ENCODE data around the gene EPAS1.

Gene EPAS1

DNA sequence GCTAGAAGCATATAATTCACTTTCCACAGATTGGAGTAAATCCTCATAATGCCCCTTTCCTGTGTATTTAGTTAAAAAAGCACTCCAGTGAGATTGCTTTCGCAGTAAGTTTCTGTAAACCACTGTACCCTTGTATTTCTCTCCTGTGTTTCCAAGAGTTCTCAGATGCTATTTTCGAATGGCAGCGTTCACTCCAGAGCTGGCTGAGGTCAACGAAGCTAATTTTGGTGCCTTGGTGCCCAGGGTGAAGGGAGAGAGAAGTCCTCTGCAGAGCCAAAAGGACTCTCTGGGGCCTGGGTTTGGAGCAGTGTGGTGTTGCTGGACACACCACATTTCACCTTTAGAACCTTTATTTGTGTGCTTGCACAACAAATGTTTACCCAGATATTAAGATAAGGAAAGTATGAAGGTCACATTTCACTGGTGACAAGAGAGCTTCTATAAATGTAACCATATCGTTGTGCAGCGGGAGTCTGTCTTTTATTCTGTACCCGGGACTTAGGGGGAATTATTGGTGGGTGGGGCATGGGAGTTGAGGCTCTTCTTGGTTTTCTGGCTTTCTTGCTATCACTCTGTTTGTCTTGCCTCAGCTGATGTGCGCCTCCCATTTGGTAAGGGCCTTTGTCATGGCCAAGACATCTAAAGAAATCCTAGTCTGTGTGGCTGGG lies 9.9 kb downstream of the EPAS1 start:
- H3K27ac ChIP-seq (ENCODE audit: low read depth, low read length) = peak overlapping the region; percentile 64
- peak overlapping the region; percentile 18 to 55 for H3K9ac ChIP-seq (ENCODE audit: low read depth in 1 of 2, low read length in 2 of 2)
- no peaks in the 10 kb centered on the region for H3K9me3 ChIP-seq (ENCODE audit: control insufficient read depth in 1 of 2, low read length in 2 of 2)
- H3K36me3 ChIP-seq (ENCODE audit: control insufficient read depth in 1 of 2, insufficient read depth in 2 of 2, low read length in 2 of 2) = peaks cover 0 to 6% of the 10 kb centered on the region in 2 donors
- peaks cover 77 to 95% of the 10 kb centered on the region in 2 donors for H3K4me1 ChIP-seq (ENCODE audit: control insufficient read depth in 1 of 2, insufficient read depth in 2 of 2, low read length in 2 of 2)
- peak overlapping the region; percentile 17 to 53 for H3K4me3 ChIP-seq (ENCODE audit: low read depth in 1 of 2, low read length in 2 of 2)
- no peaks in the 10 kb centered on the region for H3K27me3 ChIP-seq (ENCODE audit: control insufficient read depth in 1 of 2, insufficient read depth in 2 of 2, low read length in 2 of 2)

DNA sequence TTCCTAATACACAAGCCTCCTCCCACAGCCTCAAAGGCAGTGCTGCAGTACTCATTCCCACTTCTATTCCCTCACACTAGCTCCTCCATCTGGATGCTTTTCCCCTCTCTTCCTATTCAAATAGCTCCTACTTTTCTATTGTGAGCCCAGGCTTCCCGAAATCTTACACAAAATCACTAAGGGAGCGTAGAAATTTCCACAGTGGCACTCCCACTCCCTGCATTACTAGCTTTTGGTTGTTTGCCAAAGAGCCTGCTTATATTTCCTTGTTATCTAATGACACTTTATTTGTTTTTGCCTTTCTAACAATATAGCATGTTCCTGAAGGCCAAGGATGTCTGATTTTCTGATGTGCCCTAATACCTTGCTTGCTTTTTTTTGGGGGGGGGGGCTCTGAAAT lies 10.9 kb downstream of the EPAS1 start:
- H3K9ac ChIP-seq (ENCODE audit: low read depth in 1 of 2, low read length in 2 of 2) = peak overlapping the region; percentile 6 to 55
- H3K4me1 ChIP-seq (ENCODE audit: control insufficient read depth in 1 of 2, insufficient read depth in 2 of 2, low read length in 2 of 2) = peaks cover 80 to 96% of the 10 kb centered on the region in 2 donors
- H3K9me3 ChIP-seq (ENCODE audit: control insufficient read depth in 1 of 2, low read length in 2 of 2) = no peaks in the 10 kb centered on the region
- H3K4me3 ChIP-seq (ENCODE audit: low read depth in 1 of 2, low read length in 2 of 2) = peak overlapping the region; percentile 1 to 53
- H3K27ac ChIP-seq (ENCODE audit: low read depth, low read length) = peak overlapping the region; percentile 40
- no peaks in the 10 kb centered on the region for H3K27me3 ChIP-seq (ENCODE audit: control insufficient read depth in 1 of 2, insufficient read depth in 2 of 2, low read length in 2 of 2)
- peaks cover 0 to 6% of the 10 kb centered on the region in 2 donors for H3K36me3 ChIP-seq (ENCODE audit: control insufficient read depth in 1 of 2, insufficient read depth in 2 of 2, low read length in 2 of 2)

DNA sequence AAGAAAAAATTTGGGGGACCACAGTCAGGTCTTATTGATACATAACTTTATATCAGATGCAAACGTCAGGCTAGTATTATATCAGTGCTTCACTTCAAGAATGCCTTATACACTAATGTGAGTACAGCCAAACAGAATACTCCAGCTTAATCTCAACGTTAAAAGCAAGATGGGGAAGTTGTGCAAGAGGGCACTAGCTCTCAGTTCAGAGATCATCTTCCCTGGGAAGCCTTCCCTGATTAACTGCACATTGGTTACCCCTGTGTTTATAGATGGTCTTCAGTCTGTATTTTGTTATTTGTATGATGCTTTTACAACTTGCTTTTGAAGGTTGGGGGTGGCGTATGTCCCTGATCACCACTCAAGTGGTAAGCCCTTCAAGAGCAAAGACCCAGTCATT lies 11.4 kb downstream of the EPAS1 start:
- no peak overlapping the region for H3K4me3 ChIP-seq (ENCODE audit: low read depth in 1 of 2, low read length in 2 of 2)
- H3K27ac ChIP-seq (ENCODE audit: low read depth, low read length) = no peak overlapping the region
- H3K9me3 ChIP-seq (ENCODE audit: control insufficient read depth in 1 of 2, low read length in 2 of 2) = no peaks in the 10 kb centered on the region
- peaks cover 76 to 93% of the 10 kb centered on the region in 2 donors for H3K4me1 ChIP-seq (ENCODE audit: control insufficient read depth in 1 of 2, insufficient read depth in 2 of 2, low read length in 2 of 2)
- no peak overlapping the region for H3K9ac ChIP-seq (ENCODE audit: low read depth in 1 of 2, low read length in 2 of 2)
- H3K36me3 ChIP-seq (ENCODE audit: control insufficient read depth in 1 of 2, insufficient read depth in 2 of 2, low read length in 2 of 2) = peaks cover 0 to 6% of the 10 kb centered on the region in 2 donors
- no peaks in the 10 kb centered on the region for H3K27me3 ChIP-seq (ENCODE audit: control insufficient read depth in 1 of 2, insufficient read depth in 2 of 2, low read length in 2 of 2)

DNA sequence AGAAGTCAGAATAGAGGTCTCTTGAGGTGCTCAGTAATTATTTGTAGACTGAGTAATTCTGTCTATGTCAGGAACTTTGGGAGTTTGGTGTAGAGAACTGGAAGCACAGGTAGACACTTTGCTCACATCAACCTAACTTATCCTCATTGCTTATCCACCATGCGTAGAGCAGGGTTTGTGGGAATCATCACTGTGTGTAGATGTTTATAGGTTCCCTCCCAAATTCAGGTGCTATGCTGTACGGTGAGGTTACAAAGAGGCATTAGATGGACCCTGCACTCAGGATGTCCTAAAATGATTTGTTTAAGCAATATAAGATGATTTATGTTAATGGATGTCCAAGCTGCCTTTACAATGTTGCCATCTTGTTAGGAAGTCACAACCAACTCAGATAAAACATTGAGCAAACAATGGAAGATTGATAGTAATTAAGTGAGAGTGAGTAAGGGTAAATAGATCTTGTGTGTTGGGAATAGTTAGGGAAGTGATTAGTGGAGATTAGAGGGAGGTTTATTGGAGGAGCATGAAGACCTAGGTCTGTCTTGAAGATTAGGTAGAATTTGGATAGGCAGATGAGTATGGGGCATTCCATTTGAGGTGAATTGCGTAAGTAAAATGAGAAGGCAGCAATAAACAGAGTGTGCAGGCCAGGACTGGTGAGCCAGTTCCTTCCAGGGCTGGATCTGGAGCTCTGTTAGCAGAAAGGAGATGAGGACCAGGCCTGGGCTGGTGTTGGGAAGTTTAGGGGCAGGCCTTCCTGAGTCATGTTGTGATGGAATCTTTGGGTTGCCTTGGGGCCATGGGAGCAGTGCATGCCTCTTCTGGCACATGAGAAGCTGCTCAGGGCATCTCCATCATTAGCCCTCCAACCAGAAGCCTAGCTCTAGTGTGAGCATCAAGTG lies 12.1 kb downstream of the EPAS1 start:
- H3K4me3 ChIP-seq (ENCODE audit: low read depth in 1 of 2, low read length in 2 of 2) = no peak overlapping the region
- peaks cover 0 to 6% of the 10 kb centered on the region in 2 donors for H3K36me3 ChIP-seq (ENCODE audit: control insufficient read depth in 1 of 2, insufficient read depth in 2 of 2, low read length in 2 of 2)
- H3K27ac ChIP-seq (ENCODE audit: low read depth, low read length) = no peak overlapping the region
- no peaks in the 10 kb centered on the region for H3K27me3 ChIP-seq (ENCODE audit: control insufficient read depth in 1 of 2, insufficient read depth in 2 of 2, low read length in 2 of 2)
- H3K4me1 ChIP-seq (ENCODE audit: control insufficient read depth in 1 of 2, insufficient read depth in 2 of 2, low read length in 2 of 2) = peaks cover 73 to 95% of the 10 kb centered on the region in 2 donors
- no peaks in the 10 kb centered on the region for H3K9me3 ChIP-seq (ENCODE audit: control insufficient read depth in 1 of 2, low read length in 2 of 2)
- H3K9ac ChIP-seq (ENCODE audit: low read depth in 1 of 2, low read length in 2 of 2) = no peak overlapping the region

DNA sequence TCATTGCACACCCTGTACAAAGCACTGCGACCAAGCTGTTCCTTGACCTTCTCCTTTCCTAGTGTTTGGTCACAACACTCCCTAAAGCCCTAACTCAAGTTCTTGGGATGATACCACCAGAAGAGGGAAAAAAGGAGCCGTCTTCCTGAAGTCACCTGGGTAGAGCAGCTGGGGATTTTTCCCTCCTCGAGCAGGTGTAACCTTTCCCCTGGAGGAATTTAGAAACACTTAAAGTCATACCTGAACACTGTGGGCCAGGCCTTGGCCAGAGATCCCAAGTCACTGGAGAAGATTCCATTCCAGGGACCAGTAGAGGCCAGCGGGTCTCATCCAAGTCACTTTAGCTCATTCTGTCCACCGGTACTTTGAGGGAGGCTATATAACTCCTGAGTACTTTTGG lies 13.2 kb downstream of the EPAS1 start:
- Histone ChIP-seq H3K4me3 (ENCODE audit: low read depth in 1 of 2, low read length in 2 of 2) (no peak overlapping the region), H3K36me3 (ENCODE audit: control insufficient read depth in 1 of 2, insufficient read depth in 2 of 2, low read length in 2 of 2) (no peaks in the 10 kb centered on the region), H3K27ac (ENCODE audit: low read depth, low read length) (no peak overlapping the region), H3K9me3 (ENCODE audit: control insufficient read depth in 1 of 2, low read length in 2 of 2) (no peaks in the 10 kb centered on the region), H3K9ac (ENCODE audit: low read depth in 1 of 2, low read length in 2 of 2) (no peak overlapping the region), H3K4me1 (ENCODE audit: control insufficient read depth in 1 of 2, insufficient read depth in 2 of 2, low read length in 2 of 2) (peaks cover 84 to 95% of the 10 kb centered on the region in 2 donors), H3K27me3 (ENCODE audit: control insufficient read depth in 1 of 2, insufficient read depth in 2 of 2, low read length in 2 of 2) (no peaks in the 10 kb centered on the region)

DNA sequence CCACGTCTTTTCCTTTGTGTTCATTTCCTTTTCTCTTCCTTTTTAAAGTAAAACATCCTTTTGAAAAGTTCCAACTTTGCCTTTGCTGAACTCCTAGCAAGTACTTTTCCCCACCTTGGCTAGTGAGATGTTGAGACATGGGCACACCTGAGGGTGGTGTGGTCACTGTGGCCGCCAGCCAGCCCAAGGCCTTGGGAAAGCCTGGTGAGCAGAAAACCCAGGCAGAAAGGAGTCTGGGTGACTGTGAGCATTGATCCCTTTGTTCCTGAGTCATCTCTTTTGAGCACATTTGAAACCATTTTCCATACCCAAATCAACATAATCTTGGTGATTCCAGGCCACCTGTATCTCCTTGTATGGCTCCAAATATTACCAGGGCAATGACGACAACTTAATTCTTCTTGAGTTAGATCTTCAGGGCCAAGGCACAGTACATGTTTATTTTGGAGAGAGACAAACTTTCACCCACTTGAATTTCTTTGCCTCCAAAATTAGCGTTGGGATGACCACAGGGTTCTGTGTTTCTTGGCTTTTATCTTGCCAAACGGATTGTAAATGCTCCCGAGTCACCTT lies 14.5 kb downstream of the EPAS1 start:
- Histone ChIP-seq H3K27me3 (ENCODE audit: control insufficient read depth in 1 of 2, insufficient read depth in 2 of 2, low read length in 2 of 2) (no peaks in the 10 kb centered on the region), H3K9ac (ENCODE audit: low read depth in 1 of 2, low read length in 2 of 2) (peak overlapping the region in 1 of 2 donors; percentile 29), H3K27ac (ENCODE audit: low read depth, low read length) (no peak overlapping the region), H3K4me1 (ENCODE audit: control insufficient read depth in 1 of 2, insufficient read depth in 2 of 2, low read length in 2 of 2) (peaks cover 88 to 94% of the 10 kb centered on the region in 2 donors), H3K36me3 (ENCODE audit: control insufficient read depth in 1 of 2, insufficient read depth in 2 of 2, low read length in 2 of 2) (no peaks in the 10 kb centered on the region), H3K4me3 (ENCODE audit: low read depth in 1 of 2, low read length in 2 of 2) (no peak overlapping the region), H3K9me3 (ENCODE audit: control insufficient read depth in 1 of 2, low read length in 2 of 2) (no peaks in the 10 kb centered on the region)

DNA sequence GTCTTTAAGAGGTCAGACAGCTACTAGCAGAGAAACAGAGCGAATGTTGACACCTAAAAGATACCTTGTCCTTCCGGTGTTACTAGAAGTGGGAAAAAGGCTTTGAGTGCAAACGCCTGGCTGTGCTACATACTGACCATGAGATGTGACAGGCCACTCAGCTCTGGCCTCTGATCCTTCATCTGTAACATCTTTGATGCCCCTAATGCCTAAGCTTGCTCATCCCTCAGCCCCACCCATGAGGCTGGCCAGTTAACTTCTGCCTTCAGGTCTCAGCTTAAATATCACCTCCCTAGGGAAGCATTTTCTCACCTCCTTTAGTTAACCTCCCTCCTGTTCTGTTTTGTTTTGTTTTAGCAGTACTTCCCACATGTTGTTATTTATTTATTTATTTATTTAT lies 15.9 kb downstream of the EPAS1 start:
- no peak overlapping the region for H3K27ac ChIP-seq (ENCODE audit: low read depth, low read length)
- H3K4me3 ChIP-seq (ENCODE audit: low read depth in 1 of 2, low read length in 2 of 2) = peak overlapping the region in 1 of 2 donors; percentile 20
- H3K27me3 ChIP-seq (ENCODE audit: control insufficient read depth in 1 of 2, insufficient read depth in 2 of 2, low read length in 2 of 2) = no peaks in the 10 kb centered on the region
- no peaks in the 10 kb centered on the region for H3K36me3 ChIP-seq (ENCODE audit: control insufficient read depth in 1 of 2, insufficient read depth in 2 of 2, low read length in 2 of 2)
- peak overlapping the region in 1 of 2 donors; percentile 18 for H3K9ac ChIP-seq (ENCODE audit: low read depth in 1 of 2, low read length in 2 of 2)
- H3K9me3 ChIP-seq (ENCODE audit: control insufficient read depth in 1 of 2, low read length in 2 of 2) = no peaks in the 10 kb centered on the region
- H3K4me1 ChIP-seq (ENCODE audit: control insufficient read depth in 1 of 2, insufficient read depth in 2 of 2, low read length in 2 of 2) = peaks cover 83 to 89% of the 10 kb centered on the region in 2 donors

DNA sequence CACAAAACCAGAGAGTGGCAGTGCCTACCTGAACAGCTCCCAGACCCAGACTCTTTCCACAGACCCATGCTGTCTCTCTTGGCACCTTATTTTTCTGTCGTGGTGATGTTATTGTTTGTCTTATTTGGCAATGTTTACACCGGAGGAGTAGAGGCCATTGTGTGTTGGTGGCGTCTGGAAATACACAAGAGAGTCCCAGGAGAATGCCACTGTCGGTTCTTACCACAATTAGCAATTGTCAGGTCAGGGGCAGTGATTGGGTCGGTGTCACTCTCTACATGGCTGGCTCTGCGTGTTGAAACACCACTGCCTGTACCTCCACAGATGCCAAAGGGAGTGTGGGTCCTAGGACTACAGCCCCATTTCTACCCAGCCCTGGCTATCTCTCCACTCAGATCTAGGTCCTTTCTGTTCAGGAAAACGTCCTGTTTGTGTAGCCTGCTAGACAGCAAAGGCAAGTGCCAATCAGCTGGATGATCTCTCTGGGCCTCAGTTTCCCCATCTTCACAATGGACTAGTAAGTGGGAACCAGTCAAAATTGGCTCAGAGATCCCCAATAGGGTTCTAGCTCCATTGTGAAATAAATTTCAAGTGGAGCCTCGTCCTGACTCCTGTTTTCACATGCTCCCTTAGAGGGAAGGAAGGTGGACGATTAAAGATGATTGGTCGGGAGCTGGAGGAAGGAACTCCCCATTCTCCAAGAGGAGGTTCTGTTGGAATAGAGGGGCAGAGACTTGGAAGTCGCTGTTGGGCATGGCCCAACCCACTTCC lies 17.0 kb downstream of the EPAS1 start:
- Histone ChIP-seq H3K9ac (ENCODE audit: low read depth in 1 of 2, low read length in 2 of 2) (peak overlapping the region in 1 of 2 donors; percentile 26), H3K9me3 (ENCODE audit: control insufficient read depth in 1 of 2, low read length in 2 of 2) (no peaks in the 10 kb centered on the region), H3K4me3 (ENCODE audit: low read depth in 1 of 2, low read length in 2 of 2) (peak overlapping the region in 1 of 2 donors; percentile 33), H3K36me3 (ENCODE audit: control insufficient read depth in 1 of 2, insufficient read depth in 2 of 2, low read length in 2 of 2) (no peaks in the 10 kb centered on the region), H3K27me3 (ENCODE audit: control insufficient read depth in 1 of 2, insufficient read depth in 2 of 2, low read length in 2 of 2) (no peaks in the 10 kb centered on the region), H3K27ac (ENCODE audit: low read depth, low read length) (peak overlapping the region; percentile 63), H3K4me1 (ENCODE audit: control insufficient read depth in 1 of 2, insufficient read depth in 2 of 2, low read length in 2 of 2) (peaks cover 76 to 83% of the 10 kb centered on the region in 2 donors)

DNA sequence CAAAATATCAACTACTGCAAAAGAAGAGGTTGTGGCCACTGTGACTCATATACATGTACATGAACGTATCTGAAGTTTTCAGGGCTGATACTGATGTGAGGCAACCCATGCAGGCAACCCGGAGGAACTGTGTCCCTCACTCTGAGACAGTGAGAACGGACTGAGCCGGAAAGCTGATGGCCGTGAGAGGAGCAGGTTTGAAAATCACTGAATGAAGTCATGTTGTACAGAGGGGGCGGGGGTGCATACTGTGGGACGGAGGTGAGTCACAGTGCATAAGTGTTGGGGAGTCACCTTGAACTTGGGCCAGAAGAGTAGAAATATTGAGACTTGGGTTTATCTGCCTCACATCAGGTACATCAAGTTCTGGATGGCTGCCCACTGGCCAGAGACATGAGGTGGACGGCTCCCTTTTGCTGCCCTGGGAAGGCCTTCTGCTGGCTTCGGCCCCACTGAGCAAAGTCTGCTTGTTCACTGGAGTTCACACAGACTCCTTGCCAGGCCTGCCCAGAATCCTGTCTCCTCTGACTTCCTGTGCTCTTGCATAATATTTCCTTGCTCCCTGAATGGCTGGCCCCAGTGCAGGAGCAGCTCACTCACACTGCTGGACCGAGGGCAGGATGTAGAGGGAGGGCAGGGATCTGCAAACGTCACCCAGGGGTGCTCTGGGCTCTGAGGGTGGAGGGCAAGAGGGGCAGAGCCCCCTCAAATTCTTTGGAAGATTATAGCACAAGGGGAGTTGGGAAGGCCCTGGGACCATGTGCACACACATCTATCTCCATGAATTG lies 18.1 kb downstream of the EPAS1 start:
- peak overlapping the region; percentile 63 for H3K27ac ChIP-seq (ENCODE audit: low read depth, low read length)
- H3K27me3 ChIP-seq (ENCODE audit: control insufficient read depth in 1 of 2, insufficient read depth in 2 of 2, low read length in 2 of 2) = no peaks in the 10 kb centered on the region
- H3K9me3 ChIP-seq (ENCODE audit: control insufficient read depth in 1 of 2, low read length in 2 of 2) = no peaks in the 10 kb centered on the region
- H3K4me3 ChIP-seq (ENCODE audit: low read depth in 1 of 2, low read length in 2 of 2) = peak overlapping the region; percentile 30 to 33
- H3K9ac ChIP-seq (ENCODE audit: low read depth in 1 of 2, low read length in 2 of 2) = peak overlapping the region; percentile 19 to 26
- H3K4me1 ChIP-seq (ENCODE audit: control insufficient read depth in 1 of 2, insufficient read depth in 2 of 2, low read length in 2 of 2) = peaks cover 70 to 81% of the 10 kb centered on the region in 2 donors
- no peaks in the 10 kb centered on the region for H3K36me3 ChIP-seq (ENCODE audit: control insufficient read depth in 1 of 2, insufficient read depth in 2 of 2, low read length in 2 of 2)

All from duodenal mucosa (tissue), 2 donors.